ENCODE data around the gene USP37. TPM values are rescaled to one million over a fixed set of nuclear protein-coding genes. Genes with fewer than 3 reads are reported as not detected.

USP37 gene
- total RNA-seq, 1 donor from 2014 or later: 25.5 TPM

DNA sequence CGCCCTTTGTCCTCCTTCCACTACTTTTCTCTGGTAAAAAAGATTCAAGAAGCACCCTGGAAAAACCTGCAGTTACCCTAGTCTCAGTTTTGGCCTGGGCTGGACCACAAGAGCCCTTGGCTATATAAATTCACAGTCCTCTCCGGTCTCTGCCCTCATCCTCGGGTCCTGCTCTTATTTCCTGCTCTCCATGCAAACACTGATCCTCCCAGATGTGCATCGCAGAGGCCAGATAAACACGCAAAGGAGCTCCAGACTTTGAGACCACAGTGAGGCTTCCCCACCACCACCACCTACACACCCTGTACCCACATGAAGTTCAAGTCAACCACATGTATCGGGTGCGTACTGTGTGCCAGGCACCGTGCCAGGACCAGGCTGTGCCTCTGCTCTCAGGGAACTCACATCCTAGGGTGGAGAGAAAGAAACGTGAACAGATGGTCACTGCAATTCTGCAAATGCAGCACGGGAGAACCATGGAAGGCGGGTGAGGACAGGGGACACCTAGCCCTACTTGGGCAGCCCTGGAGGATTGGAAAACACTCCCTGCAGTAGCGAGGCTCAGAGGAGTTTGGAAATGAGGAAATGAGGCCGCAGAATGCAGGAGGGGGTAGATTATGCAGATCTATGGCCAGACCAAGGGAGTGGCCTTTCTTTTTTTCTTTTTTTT is 161.1 kb downstream of the USP37 start:
- H3K4me1 Mint-ChIP-seq (ENCODE audit: low read depth): peaks cover 13% of the 10 kb centered on the region
- no peaks in the 10 kb centered on the region for H3K9me3 Mint-ChIP-seq (ENCODE audit: low read depth)
- H3K4me3 Mint-ChIP-seq (ENCODE audit: low read depth): peak overlapping the region; percentile 75
- peaks cover 3% of the 10 kb centered on the region for H3K36me3 Mint-ChIP-seq (ENCODE audit: insufficient read depth)
- TF ChIP-seq, protein P1, sequence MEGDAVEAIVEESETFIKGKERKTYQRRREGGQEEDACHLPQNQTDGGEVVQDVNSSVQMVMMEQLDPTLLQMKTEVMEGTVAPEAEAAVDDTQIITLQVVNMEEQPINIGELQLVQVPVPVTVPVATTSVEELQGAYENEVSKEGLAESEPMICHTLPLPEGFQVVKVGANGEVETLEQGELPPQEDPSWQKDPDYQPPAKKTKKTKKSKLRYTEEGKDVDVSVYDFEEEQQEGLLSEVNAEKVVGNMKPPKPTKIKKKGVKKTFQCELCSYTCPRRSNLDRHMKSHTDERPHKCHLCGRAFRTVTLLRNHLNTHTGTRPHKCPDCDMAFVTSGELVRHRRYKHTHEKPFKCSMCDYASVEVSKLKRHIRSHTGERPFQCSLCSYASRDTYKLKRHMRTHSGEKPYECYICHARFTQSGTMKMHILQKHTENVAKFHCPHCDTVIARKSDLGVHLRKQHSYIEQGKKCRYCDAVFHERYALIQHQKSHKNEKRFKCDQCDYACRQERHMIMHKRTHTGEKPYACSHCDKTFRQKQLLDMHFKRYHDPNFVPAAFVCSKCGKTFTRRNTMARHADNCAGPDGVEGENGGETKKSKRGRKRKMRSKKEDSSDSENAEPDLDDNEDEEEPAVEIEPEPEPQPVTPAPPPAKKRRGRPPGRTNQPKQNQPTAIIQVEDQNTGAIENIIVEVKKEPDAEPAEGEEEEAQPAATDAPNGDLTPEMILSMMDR (IDR thresholded peaks at IDR 0.05; ENCODE audit: unreplicated experiment): no peak
- no peaks in the 10 kb centered on the region for H3K27me3 Mint-ChIP-seq
- H3K27ac Mint-ChIP-seq: peak overlapping the region; percentile 92
- no peak for DNase-seq (ENCODE audit: low spot score, unreplicated experiment)

DNA sequence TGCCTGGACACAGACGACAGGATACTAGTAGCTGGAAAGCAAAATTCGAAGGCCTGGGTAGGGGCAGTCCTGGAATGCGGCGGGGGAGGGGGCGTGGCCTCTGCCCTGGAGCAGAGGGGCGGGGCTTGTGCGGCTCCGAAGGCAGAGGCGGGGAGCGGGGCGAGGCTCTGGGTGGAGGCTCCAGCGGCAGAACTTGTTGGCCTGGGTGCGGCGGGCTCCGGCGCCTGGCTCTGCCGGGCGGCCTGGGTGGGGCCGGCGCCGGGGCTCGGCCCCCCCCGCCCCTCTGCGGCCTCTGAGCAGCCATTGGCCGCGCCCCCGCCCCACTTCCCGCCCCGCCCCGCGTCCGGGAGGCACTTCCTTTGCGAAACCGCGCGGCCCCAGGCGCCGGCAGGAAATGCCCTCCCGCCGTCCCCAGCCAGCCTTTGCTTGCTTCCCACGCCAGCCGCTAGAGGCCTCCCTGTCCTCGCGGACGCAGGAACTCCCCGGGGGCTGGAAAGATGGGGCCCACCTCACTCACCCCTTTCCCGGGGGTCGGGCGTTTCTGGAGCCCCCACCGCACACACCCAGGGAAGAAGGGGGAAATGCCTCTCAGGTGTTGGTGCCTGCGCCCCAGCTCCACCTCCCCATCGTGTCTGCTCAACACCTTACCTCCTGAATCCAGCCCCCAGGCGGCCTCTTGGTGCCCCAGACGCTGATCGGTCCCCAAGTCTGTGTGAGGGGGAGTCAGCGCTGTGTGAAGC is 161.8 kb downstream of the USP37 start:
- Mint-ChIP-seq H3K4me1 (ENCODE audit: low read depth) (peaks cover 13% of the 10 kb centered on the region), H3K27ac (peak overlapping the region; percentile 95), H3K9me3 (ENCODE audit: low read depth) (no peaks in the 10 kb centered on the region), H3K4me3 (ENCODE audit: low read depth) (peak overlapping the region; percentile 75), H3K36me3 (ENCODE audit: insufficient read depth) (peaks cover 3% of the 10 kb centered on the region), H3K27me3 (no peaks in the 10 kb centered on the region)
- TF ChIP-seq, protein P1 (IDR thresholded peaks at IDR 0.05; ENCODE audit: unreplicated experiment): peak; percentile 69
- DNase-seq (ENCODE audit: low spot score, unreplicated experiment): peak; percentile 97

DNA sequence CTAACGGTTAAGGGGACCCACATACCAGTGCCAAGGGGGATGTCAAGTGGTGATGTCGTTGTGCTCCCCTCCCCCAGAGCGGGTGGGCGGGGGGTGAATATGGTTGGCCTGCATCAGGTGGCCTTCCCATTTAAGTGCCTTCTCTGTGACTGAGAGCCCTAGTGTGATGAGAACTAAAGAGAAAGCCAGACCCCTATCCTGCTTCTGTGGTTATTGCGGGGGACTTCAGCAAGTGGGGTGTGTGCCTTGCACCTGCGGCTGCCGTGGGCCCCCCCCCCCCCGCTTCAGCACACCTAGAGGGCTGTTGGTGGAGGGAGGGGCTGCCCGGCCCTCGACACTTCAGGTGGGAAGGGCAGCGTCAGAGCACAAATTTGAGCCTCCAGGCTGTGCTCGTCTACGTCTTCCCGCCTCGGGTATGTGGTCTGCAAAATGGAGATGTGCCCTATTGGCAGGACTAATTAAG is 162.4 kb downstream of the USP37 start:
- peaks cover 3% of the 10 kb centered on the region for H3K36me3 Mint-ChIP-seq (ENCODE audit: insufficient read depth)
- H3K27ac Mint-ChIP-seq: peak overlapping the region; percentile 95
- TF ChIP-seq, protein P1 (IDR thresholded peaks at IDR 0.05; ENCODE audit: unreplicated experiment): no peak

DNA sequence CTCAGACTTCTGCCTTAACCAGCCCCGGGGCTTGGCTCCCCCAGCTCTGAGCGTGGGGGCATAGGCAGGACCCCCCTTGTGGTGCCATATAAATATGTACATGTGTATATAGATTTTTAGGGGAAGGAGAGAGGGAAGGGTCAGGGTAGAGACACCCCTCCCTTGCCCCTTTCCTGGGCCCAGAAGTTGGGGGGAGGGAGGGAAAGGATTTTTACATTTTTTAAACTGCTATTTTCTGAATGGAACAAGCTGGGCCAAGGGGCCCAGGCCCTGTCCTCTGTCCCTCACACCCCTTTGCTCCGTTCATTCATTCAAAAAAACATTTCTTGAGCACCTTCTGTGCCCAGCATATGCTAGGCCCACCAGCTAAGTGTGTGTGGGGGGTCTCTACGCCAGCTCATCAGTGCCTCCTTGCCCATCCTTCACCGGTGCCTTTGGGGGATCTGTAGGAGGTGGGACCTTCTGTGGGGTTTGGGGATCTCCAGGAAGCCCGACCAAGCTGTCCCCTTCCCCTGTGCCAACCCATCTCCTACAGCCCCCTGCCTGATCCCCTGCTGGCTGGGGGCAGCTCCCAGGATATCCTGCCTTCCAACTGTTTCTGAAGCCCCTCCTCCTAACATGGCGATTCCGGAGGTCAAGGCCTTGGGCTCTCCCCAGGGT is 162.9 kb downstream of the USP37 start:
- H3K9me3 Mint-ChIP-seq (ENCODE audit: low read depth): no peaks in the 10 kb centered on the region
- H3K27me3 Mint-ChIP-seq: no peaks in the 10 kb centered on the region
- no peak for DNase-seq (ENCODE audit: low spot score, unreplicated experiment)
- H3K4me1 Mint-ChIP-seq (ENCODE audit: low read depth): peaks cover 13% of the 10 kb centered on the region
- TF ChIP-seq, protein P1 (IDR thresholded peaks at IDR 0.05; ENCODE audit: unreplicated experiment): no peak
- peak overlapping the region; percentile 95 for H3K27ac Mint-ChIP-seq
- peaks cover 3% of the 10 kb centered on the region for H3K36me3 Mint-ChIP-seq (ENCODE audit: insufficient read depth)
- peak overlapping the region; percentile 72 for H3K4me3 Mint-ChIP-seq (ENCODE audit: low read depth)

More for the DNA sequence above, 162.4 kb downstream of the USP37 start:
- H3K9me3 Mint-ChIP-seq (ENCODE audit: low read depth): no peaks in the 10 kb centered on the region
- no peaks in the 10 kb centered on the region for H3K27me3 Mint-ChIP-seq
- peaks cover 13% of the 10 kb centered on the region for H3K4me1 Mint-ChIP-seq (ENCODE audit: low read depth)
- H3K4me3 Mint-ChIP-seq (ENCODE audit: low read depth): peak overlapping the region; percentile 72
- no peak for DNase-seq (ENCODE audit: low spot score, unreplicated experiment)

Measured in progenitor cell of endocrine pancreas (in vitro differentiated cells).